Liver (tissue), 9 donors: Measurements from ENCODE around the gene PARP9. TPM values are rescaled to one million over a fixed set of nuclear protein-coding genes. Genes with fewer than 3 reads are reported as not detected.

ENCODE experiments used
- DNase-seq: peaks from one replicate; pipeline ENCODE4 v3.0.0-alpha.2; 2017; ENCODE audit warnings: low spot score
- H3K27ac ChIP-seq, 2 donors: one replicate each; pipeline ENCODE4 v1.7.0; 2013; ENCODE audit warnings: inconsistent platforms in 2 of 2, low read length in 2 of 2, control low read depth in 1 of 2, low read depth in 1 of 2, mild to moderate bottlenecking in 1 of 2
- H3K27me3 ChIP-seq, 4 donors: one replicate each; pipeline versions ENCODE4 v1.6.1 to v1.7.0; 2013; ENCODE audit warnings: low read length in 3 of 4, inconsistent platforms in 1 of 4, mild to moderate bottlenecking in 1 of 4, moderate library complexity in 1 of 4; ENCODE audit not compliant: control insufficient read depth in 4 of 4, insufficient read depth in 4 of 4
- H3K36me3 ChIP-seq, 4 donors: one replicate each; pipeline versions ENCODE4 v1.6.1 to v1.7.0; 2013; ENCODE audit warnings: low read length in 3 of 4, mild to moderate bottlenecking in 3 of 4, low read depth in 1 of 4, moderate library complexity in 1 of 4; ENCODE audit not compliant: control insufficient read depth in 4 of 4, insufficient read depth in 3 of 4
- H3K4me1 ChIP-seq, 4 donors: one replicate each; pipeline versions ENCODE4 v1.6.1 to v1.7.0; 2013; ENCODE audit warnings: low read length in 3 of 4, mild to moderate bottlenecking in 3 of 4, moderate library complexity in 1 of 4; ENCODE audit not compliant: control insufficient read depth in 4 of 4, insufficient read depth in 4 of 4
- H3K4me3 ChIP-seq, 3 donors: one replicate each; pipeline versions ENCODE4 v1.6.1 to v1.7.0; 2013; ENCODE audit warnings: low read length in 3 of 3, control low read depth in 1 of 3, low read depth in 1 of 3, mild to moderate bottlenecking in 1 of 3
- H3K9ac ChIP-seq, 2 donors: one replicate each; pipeline ENCODE4 v1.7.0; 2013; ENCODE audit warnings: low read length in 2 of 2, mild to moderate bottlenecking in 2 of 2, moderate library complexity in 2 of 2, control low read depth in 1 of 2, low read depth in 1 of 2
- H3K9me3 ChIP-seq, 4 donors: one replicate each; pipeline versions ENCODE4 v1.6.1 to v1.7.0; 2013; ENCODE audit warnings: low read length in 3 of 4; ENCODE audit not compliant: control insufficient read depth in 4 of 4
- ATF3 ChIP-seq: IDR thresholded peaks from 2 replicates; pipeline ENCODE4 v1.6.1; 2016; ENCODE audit warnings: antibody characterized with exemption
- CTCF ChIP-seq: fragments of 150-350 bp; IDR thresholded peaks from 2 replicates; pipeline ENCODE4 v1.5.1; 2017; ENCODE audit warnings: improper control_type of control experiment, low read depth, low read length; ENCODE audit not compliant: missing input control
- GABPA ChIP-seq, 2 donors: IDR thresholded peaks in 1 of 2; conservative IDR thresholded peaks in 1 of 2; 2 replicates each; pipeline ENCODE4 v1.6.1; 2016; ENCODE audit warnings: antibody characterized with exemption in 2 of 2, mild to moderate bottlenecking in 1 of 2, moderate library complexity in 1 of 2
- HNF4A ChIP-seq, 2 donors: conservative IDR thresholded peaks; 2 replicates each; pipeline ENCODE4 v1.6.1; 2016; ENCODE audit warnings: antibody characterized with exemption in 2 of 2, mild to moderate bottlenecking in 2 of 2
- HNF4G ChIP-seq: IDR thresholded peaks from 2 replicates; pipeline ENCODE4 v1.6.1; 2016; ENCODE audit warnings: antibody characterized with exemption
- JUND ChIP-seq, 2 donors: IDR thresholded peaks; 2 replicates each; pipeline ENCODE4 v1.6.1; 2016; ENCODE audit warnings: antibody characterized with exemption in 2 of 2
- MAX ChIP-seq: IDR thresholded peaks from 2 replicates; pipeline ENCODE4 v1.6.1; 2016; ENCODE audit warnings: antibody characterized with exemption
- RAD21 ChIP-seq, 2 donors: IDR thresholded peaks; 2 replicates each; pipeline ENCODE4 v1.6.1; 2016; ENCODE audit warnings: antibody characterized with exemption in 2 of 2, mild to moderate bottlenecking in 2 of 2
- REST ChIP-seq: IDR thresholded peaks from 2 replicates; pipeline ENCODE4 v1.6.1; 2016; ENCODE audit warnings: antibody characterized with exemption, mild to moderate bottlenecking
- RXRA ChIP-seq, 2 donors: IDR thresholded peaks; 2 replicates each; pipeline ENCODE4 v1.6.1; 2017 to 2018; ENCODE audit warnings: antibody characterized with exemption in 2 of 2, mild to moderate bottlenecking in 1 of 2
- TAF1 ChIP-seq: conservative IDR thresholded peaks from 2 replicates; pipeline ENCODE4 v1.6.1; 2016; ENCODE audit warnings: antibody characterized with exemption, mild to moderate bottlenecking
- ZBTB33 ChIP-seq: IDR thresholded peaks from 2 replicates; pipeline ENCODE4 v1.6.1; 2016; ENCODE audit warnings: antibody characterized with exemption
- WGBS: extraction: QIAGEN DNeasy Blood & Tissue Kit; methylation state at CpG from one replicate; pipeline ENCODE4 v1.1.7; 2013; 5-methylcytosine and 5-hydroxymethylcytosine counted together
- polyA plus RNA-seq, 2 donors: library from polyadenylated mRNA; stranded (reverse) in 1 of 2; unstranded in 1 of 2; fragments of 200-250 nt in 1 of 2; fragments of >200 nt in 1 of 2; fragmentation: Nextera tagmentation in 1 of 2; extraction: Ambion mirVana in 1 of 2; gene quantifications; one replicate each; pipeline versions ENCODE4 v1.2.1 to v1.2.3, GENCODE V29; 2013 to 2015
- total RNA-seq, 2 donors: library from RNA; depleted of rRNA; stranded (reverse); fragments of >200 nt; gene quantifications; one replicate each; pipeline ENCODE4 v1.2.3, GENCODE V29; 2014
- donor health status: healthy.
- donor health status: healthy.
- donor health status: healthy.
- donor health status: healthy.
- donor health status: healthy.

PARP9 gene
- total and polyA plus RNA-seq, 4 donors, result 34.8 to 74.0 (median 48.9) TPM

GRCh38 chr3:122612696-122613095, 48.6 kb upstream of the PARP9 start:
- Histone ChIP-seq H3K9me3 (no peaks in the 10 kb centered on the region), H3K27ac (no peak overlapping the region), H3K9ac (no peak overlapping the region), H3K27me3 (no peaks in the 10 kb centered on the region), H3K4me1 (no peaks in the 10 kb centered on the region), H3K4me3 (no peak overlapping the region), H3K36me3 (no peaks in the 10 kb centered on the region)
- TF ChIP-seq MAX (no peak), TAF1 (no peak), ZBTB33 (no peak), JUND (IDR thresholded peaks at IDR 0.05) (no peak), REST (no peak), ATF3 (no peak), HNF4A (conservative IDR thresholded peaks at IDR 0.05) (no peak), CTCF (no peak), GABPA (IDR thresholded peaks at IDR 0.05 in 1 of 2, conservative IDR thresholded peaks at IDR 0.05 in 1 of 2) (no peak)
- 93% methylated on average over 5 of the region's 5 CpGs for WGBS
- no peak for DNase-seq

GRCh38 chr3:122609798-122610559, 45.9 kb upstream of the PARP9 start:
- H3K4me3 ChIP-seq, result no peak overlapping the region
- DNase-seq, result no peak
- H3K9me3 ChIP-seq, result no peaks in the 10 kb centered on the region
- WGBS, result 87% methylated on average over 7 of the region's 7 CpGs
- no peak overlapping the region for H3K27ac ChIP-seq
- no peaks in the 10 kb centered on the region for H3K4me1 ChIP-seq
- H3K9ac ChIP-seq, result no peak overlapping the region
- no peaks in the 10 kb centered on the region for H3K27me3 ChIP-seq
- H3K36me3 ChIP-seq, result no peaks in the 10 kb centered on the region
- TF ChIP-seq MAX (no peak), REST (no peak), RXRA (IDR thresholded peaks at IDR 0.05) (no peak), GABPA (IDR thresholded peaks at IDR 0.05 in 1 of 2, conservative IDR thresholded peaks at IDR 0.05 in 1 of 2) (no peak), HNF4G (no peak), ZBTB33 (no peak), RAD21 (IDR thresholded peaks at IDR 0.05) (no peak), TAF1 (no peak)
